Testis (tissue), 2 donors: ENCODE results near the gene PARP1.

Experiments used
- CTCF ChIP-seq, 3 experiments: fragments of 450-650 bp in 2 of 3; fragments of 200-600 bp in 1 of 3; sonication (generic) in 1 of 3; IDR thresholded peaks; one replicate each; pipeline ENCODE4 v1.5.1; 2016 to 2019; ENCODE audit warnings: antibody characterized with exemption in 3 of 3, mild to moderate bottlenecking in 2 of 3, moderate library complexity in 1 of 3
- POLR2A ChIP-seq: fragments of 450-650 bp; IDR thresholded peaks from one replicate; pipeline ENCODE4 v1.6.1; 2017; ENCODE audit warnings: antibody characterized with exemption, mild to moderate bottlenecking, moderate library complexity

- TF ChIP-seq CTCF (IDR thresholded peaks at IDR 0.05) (no peak), POLR2A (no peak)
Observed at GRCh38 chr1:226355016-226355415, 52.9 kb downstream of the PARP1 start.
